NCI-H128 (cell line): ENCODE measurements around the gene RNF114.
"Not testable (repeated sequence)": the region's sequence is repeated elsewhere in the genome, so short reads cannot be mapped to it uniquely, and the experiment has no call there.

Source experiments
- DNase-seq: peaks from one replicate; lab custom pipeline; 2025; ENCODE audit not compliant: unreplicated experiment; lab: John Stamatoyannopoulos, UW

Gene RNF114

GRCh38 chr20:49936153-49937026, at the start of gene RNF114:
TSS of gene RNF114 (plus strand) at chr20:49936397. CDS start at chr20:49936413, 16 bp downstream.
- peak; percentile 74 for DNase-seq

GRCh38 chr20:49886571-49887213, 49.5 kb upstream of the RNF114 start:
- no peak for DNase-seq

- DNase-seq, result no peak
Observed at GRCh38 chr20:49887251-49888211, 48.7 kb upstream of the RNF114 start.

- DNase-seq, result peak; percentile 40
Observed at GRCh38 chr20:49888212-49889000, 47.8 kb upstream of the RNF114 start.

GRCh38 chr20:49889001-49889934, 46.9 kb upstream of the RNF114 start:
- no peak for DNase-seq

GRCh38 chr20:49889935-49890333, 46.3 kb upstream of the RNF114 start:
- no peak for DNase-seq

- DNase-seq, result no peak
Observed at GRCh38 chr20:49890471-49891361, 45.5 kb upstream of the RNF114 start.

GRCh38 chr20:49891476-49892110, 44.6 kb upstream of the RNF114 start:
- DNase-seq, result no peak

GRCh38 chr20:49892260-49892659, 43.9 kb upstream of the RNF114 start:
- no peak for DNase-seq

- no peak for DNase-seq
Observed at GRCh38 chr20:49892817-49893216, 43.4 kb upstream of the RNF114 start.

- no peak for DNase-seq
Observed at GRCh38 chr20:49893242-49894072, 42.7 kb upstream of the RNF114 start.

- DNase-seq, result no peak
Observed at GRCh38 chr20:49894073-49894470, 42.1 kb upstream of the RNF114 start.

GRCh38 chr20:49895474-49896093, 40.6 kb upstream of the RNF114 start:
- DNase-seq, result not testable (repeated sequence)

GRCh38 chr20:49896204-49896603, 40.0 kb upstream of the RNF114 start:
- no peak for DNase-seq

- DNase-seq, result no peak
Observed at GRCh38 chr20:49899541-49900383, 36.4 kb upstream of the RNF114 start.

- DNase-seq, result no peak
Observed at GRCh38 chr20:49901588-49901987, 34.6 kb upstream of the RNF114 start.
